ENCODE measurements around the gene TCF4. TPM values are rescaled to one million over a fixed set of nuclear protein-coding genes. Genes with fewer than 3 reads are reported as not detected.

TCF4 gene
- total RNA-seq, 4 donors from 2014 or later: 58.0 to 84.3 (median 68.1) TPM

DNA sequence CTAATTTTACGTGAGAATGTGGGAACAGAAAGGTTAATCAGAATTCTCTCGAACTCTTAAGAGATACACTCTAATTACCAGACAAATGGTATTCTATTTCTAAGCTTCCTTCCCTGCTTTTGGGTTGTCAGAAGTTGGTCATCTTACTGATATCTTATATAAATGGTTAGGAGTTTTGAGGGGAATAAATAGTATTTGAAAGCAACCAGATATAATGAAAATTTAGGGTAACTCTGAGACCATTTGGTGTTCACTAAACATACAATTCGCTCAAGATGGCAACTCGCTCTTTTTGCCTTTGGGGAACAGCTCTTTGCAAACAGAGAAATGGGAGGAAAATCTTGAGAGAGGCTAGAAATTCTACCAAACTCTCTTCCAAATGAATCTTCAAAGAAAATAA, 250.9 kb downstream of the TCF4 start:
- peak overlapping the region; percentile 56 to 74 (median 65) for H3K27ac ChIP-seq (replicated peaks in 1 of 4)
- intact Hi-C loops (cut with DNase I): no loop called here

GRCh38 chr18:55336438-55337100, 251.4 kb downstream of the TCF4 start:
- Histone ChIP-seq H3K4me1 (peaks cover 9 to 29% (median 16%) of the 10 kb centered on the region in 4 donors), H3K36me3 (no peaks in the 10 kb centered on the region), H3K27ac (replicated peaks in 1 of 4) (no peak overlapping the region), H3K9me3 (no peaks in the 10 kb centered on the region), H3K4me3 (no peak overlapping the region), H3K27me3 (no peaks in the 10 kb centered on the region)
- WGBS: 89% methylated on average over 3 of the region's 3 CpGs
- no peak for DNase-seq (ENCODE audit: extremely low spot score)
- TF ChIP-seq POLR2AphosphoS5 (IDR thresholded peaks at IDR 0.05): no peak
- TF ChIP-seq, protein P1, sequence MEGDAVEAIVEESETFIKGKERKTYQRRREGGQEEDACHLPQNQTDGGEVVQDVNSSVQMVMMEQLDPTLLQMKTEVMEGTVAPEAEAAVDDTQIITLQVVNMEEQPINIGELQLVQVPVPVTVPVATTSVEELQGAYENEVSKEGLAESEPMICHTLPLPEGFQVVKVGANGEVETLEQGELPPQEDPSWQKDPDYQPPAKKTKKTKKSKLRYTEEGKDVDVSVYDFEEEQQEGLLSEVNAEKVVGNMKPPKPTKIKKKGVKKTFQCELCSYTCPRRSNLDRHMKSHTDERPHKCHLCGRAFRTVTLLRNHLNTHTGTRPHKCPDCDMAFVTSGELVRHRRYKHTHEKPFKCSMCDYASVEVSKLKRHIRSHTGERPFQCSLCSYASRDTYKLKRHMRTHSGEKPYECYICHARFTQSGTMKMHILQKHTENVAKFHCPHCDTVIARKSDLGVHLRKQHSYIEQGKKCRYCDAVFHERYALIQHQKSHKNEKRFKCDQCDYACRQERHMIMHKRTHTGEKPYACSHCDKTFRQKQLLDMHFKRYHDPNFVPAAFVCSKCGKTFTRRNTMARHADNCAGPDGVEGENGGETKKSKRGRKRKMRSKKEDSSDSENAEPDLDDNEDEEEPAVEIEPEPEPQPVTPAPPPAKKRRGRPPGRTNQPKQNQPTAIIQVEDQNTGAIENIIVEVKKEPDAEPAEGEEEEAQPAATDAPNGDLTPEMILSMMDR (IDR thresholded peaks at IDR 0.05): no peak
- no peak for TF ChIP-seq POLR2A (IDR thresholded peaks at IDR 0.05; ENCODE audit: low read depth)
- TF ChIP-seq EP300 (IDR thresholded peaks at IDR 0.05): no peak
- intact Hi-C loops (cut with DNase I): no loop called here

More for the DNA sequence above, 250.9 kb downstream of the TCF4 start:
- no peak for DNase-seq (ENCODE audit: extremely low spot score)
- H3K9me3 ChIP-seq: no peaks in the 10 kb centered on the region
- H3K36me3 ChIP-seq: no peaks in the 10 kb centered on the region
- peaks cover 9 to 29% (median 16%) of the 10 kb centered on the region in 4 donors for H3K4me1 ChIP-seq
- WGBS: 91% methylated on average over 4 of the region's 4 CpGs
- no peaks in the 10 kb centered on the region for H3K27me3 ChIP-seq
- H3K4me3 ChIP-seq: no peak overlapping the region
- TF ChIP-seq, protein P1 (IDR thresholded peaks at IDR 0.05): no peak
- TF ChIP-seq POLR2A (IDR thresholded peaks at IDR 0.05; ENCODE audit: low read depth): no peak
- no peak for TF ChIP-seq EP300 (IDR thresholded peaks at IDR 0.05)
- TF ChIP-seq POLR2AphosphoS5 (IDR thresholded peaks at IDR 0.05): no peak

- no peak overlapping the region for H3K4me3 ChIP-seq
- H3K27me3 ChIP-seq: no peaks in the 10 kb centered on the region
- intact Hi-C loops (cut with DNase I): no loop called here
- TF ChIP-seq POLR2AphosphoS5 (IDR thresholded peaks at IDR 0.05): no peak
- TF ChIP-seq, protein P1 (IDR thresholded peaks at IDR 0.05): no peak
- no peak for TF ChIP-seq POLR2A (IDR thresholded peaks at IDR 0.05; ENCODE audit: low read depth)
- TF ChIP-seq EP300 (IDR thresholded peaks at IDR 0.05): no peak
- H3K9me3 ChIP-seq: no peaks in the 10 kb centered on the region
- H3K27ac ChIP-seq (replicated peaks in 1 of 4): no peak overlapping the region
- no peaks in the 10 kb centered on the region for H3K36me3 ChIP-seq
- WGBS: 67% methylated on average over 4 of the region's 4 CpGs
- DNase-seq (ENCODE audit: extremely low spot score): no peak
- peaks cover 9 to 26% (median 16%) of the 10 kb centered on the region in 4 donors for H3K4me1 ChIP-seq
Measured at GRCh38 chr18:55334875-55335274, 253.1 kb downstream of the TCF4 start.

DNA sequence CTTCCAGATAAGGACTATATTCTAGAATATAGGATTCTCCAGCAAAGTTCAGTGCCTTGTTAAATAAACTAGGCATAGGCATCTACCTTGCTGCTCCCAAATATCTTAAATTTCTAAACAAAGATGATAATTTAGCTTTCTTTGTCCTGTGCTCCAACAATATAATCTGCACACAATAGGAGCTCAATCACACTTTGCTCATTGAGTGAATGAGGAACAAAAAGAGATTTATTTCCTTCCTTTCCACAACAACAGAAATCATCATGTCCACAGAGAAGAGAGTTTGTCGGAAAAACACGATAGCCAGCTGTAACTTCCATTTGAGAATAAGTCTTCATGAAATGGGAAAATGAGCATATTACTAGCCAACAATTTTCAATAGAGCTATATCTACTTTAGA, 256.7 kb downstream of the TCF4 start:
- H3K9me3 ChIP-seq: no peaks in the 10 kb centered on the region
- intact Hi-C loops (cut with DNase I): no loop called here
- peaks cover 4 to 16% (median 11%) of the 10 kb centered on the region in 4 donors for H3K4me1 ChIP-seq
- WGBS: 67% methylated on average over 2 of the region's 2 CpGs
- no peak for DNase-seq (ENCODE audit: extremely low spot score)
- H3K27ac ChIP-seq (replicated peaks in 1 of 4): peak overlapping the region in 1 of 4 donors; percentile 11
- H3K4me3 ChIP-seq: no peak overlapping the region
- no peaks in the 10 kb centered on the region for H3K36me3 ChIP-seq
- H3K27me3 ChIP-seq: no peaks in the 10 kb centered on the region
- TF ChIP-seq POLR2A (IDR thresholded peaks at IDR 0.05; ENCODE audit: low read depth) (no peak), POLR2AphosphoS5 (IDR thresholded peaks at IDR 0.05) (no peak), EP300 (IDR thresholded peaks at IDR 0.05) (no peak)
- TF ChIP-seq, protein P1 (IDR thresholded peaks at IDR 0.05): no peak
